HepG2 (cell line): Measurements from ENCODE around the gene OARD1. TPM values are rescaled to one million over a fixed set of nuclear protein-coding genes. Genes with fewer than 3 reads are reported as not detected.

ENCODE experiments used
- ASH2L ChIP-seq: fragments of 300-600, 200-600 bp; sonication (generic); IDR thresholded peaks from 2 replicates; pipeline ENCODE4 v1.7.0; 2017; ENCODE audit warnings: low read depth, mild to moderate bottlenecking, moderate library complexity, mixed read lengths, low read length; ENCODE audit not compliant: insufficient read length
- DNMT1 ChIP-seq: sonication (generic); formaldehyde crosslinking; IDR thresholded peaks from 2 replicates; pipeline ENCODE4 v1.5.1; 2020; ENCODE audit warnings: mild to moderate bottlenecking, missing genetic modification reagents
- E2F5 ChIP-seq: sonication (generic); formaldehyde crosslinking; conservative IDR thresholded peaks from 2 replicates; pipeline ENCODE4 v1.4.0; 2020; ENCODE audit warnings: missing genetic modification reagents
- NR0B2 ChIP-seq: sonication (generic); formaldehyde crosslinking; IDR thresholded peaks from 2 replicates; pipeline ENCODE4 v1.4.0; 2020; ENCODE audit warnings: mild to moderate bottlenecking, missing genetic modification reagents
- RXRB ChIP-seq: IDR thresholded peaks from 2 replicates; pipeline ENCODE4 v1.6.1; 2016; ENCODE audit warnings: borderline replicate concordance, missing genetic modification reagents, missing compliant biosample characterization
- TFDP1 ChIP-seq: IDR thresholded peaks from 2 replicates; pipeline ENCODE4 v1.6.1; 2016; ENCODE audit warnings: missing compliant biosample characterization, missing genetic modification reagents, borderline replicate concordance
- TP53 ChIP-seq: sonication (generic); formaldehyde crosslinking; conservative IDR thresholded peaks from 2 replicates; pipeline ENCODE4 v1.4.0; 2020; ENCODE audit warnings: missing genetic modification reagents
- ZBTB3 ChIP-seq: sonication (generic); formaldehyde crosslinking; IDR thresholded peaks from 2 replicates; pipeline ENCODE4 v1.4.0; 2020; ENCODE audit warnings: low read depth, mild to moderate bottlenecking, moderate library complexity, missing genetic modification reagents, borderline replicate concordance
- ZGPAT ChIP-seq: IDR thresholded peaks from 2 replicates; pipeline ENCODE4 v1.6.1; 2016; ENCODE audit warnings: mild to moderate bottlenecking
- ZNF18 ChIP-seq: sonication (generic); formaldehyde crosslinking; IDR thresholded peaks from 2 replicates; pipeline ENCODE4 v1.8.0; 2022; ENCODE audit warnings: mild to moderate bottlenecking, missing genetic modification reagents; ENCODE audit not compliant: insufficient replicate concordance
- ZNF747 ChIP-seq: sonication (generic); formaldehyde crosslinking; IDR thresholded peaks from 2 replicates; pipeline ENCODE4 v1.8.1; 2023; ENCODE audit warnings: missing genetic modification reagents, mild to moderate bottlenecking, borderline replicate concordance
- polyA plus RNA-seq, 8 experiments: library from polyadenylated mRNA; depleted of rRNA in 3 of 8; stranded (reverse) in 7 of 8; unstranded in 1 of 8; fragments of >200 nt; fragmentation: Illumina TruSeq in 4 of 8; extraction: Trizol in 4 of 8; gene quantifications; 2 replicates each; pipeline versions ENCODE4 v1.2.1 to v1.2.3, GENCODE V29; 2011 to 2016; ENCODE audit warnings: low read depth in 4 of 8, missing spikeins in 1 of 8, mixed read lengths in 1 of 8; ENCODE audit not compliant: insufficient read depth in 1 of 8
- total RNA-seq, 5 experiments: library from RNA; depleted of rRNA; stranded (reverse); fragments of >200 nt; fragmentation: Illumina TruSeq; extraction: Trizol; gene quantifications; 2 replicates each; pipeline ENCODE4 v1.2.3, GENCODE V29; 2016; ENCODE audit warnings: low read depth in 1 of 5
- TF ChIP-seq, protein P1 (sequence below): sonication (generic); formaldehyde crosslinking; IDR thresholded peaks from 2 replicates; pipeline ENCODE4 v1.4.0; 2020; ENCODE audit warnings: missing genetic modification reagents
- TF ChIP-seq, protein P2 (sequence below): sonication (generic); formaldehyde crosslinking; IDR thresholded peaks from 2 replicates; pipeline ENCODE4 v1.5.0; 2020; ENCODE audit warnings: mild to moderate bottlenecking, missing genetic modification reagents, borderline replicate concordance

OARD1 gene
- total and polyA plus RNA-seq, 2 of the 13 experiments (the other 11 are each of a cell fraction or from before 2014, with no cell fraction given): 18.4 to 49.0 TPM

DNA sequence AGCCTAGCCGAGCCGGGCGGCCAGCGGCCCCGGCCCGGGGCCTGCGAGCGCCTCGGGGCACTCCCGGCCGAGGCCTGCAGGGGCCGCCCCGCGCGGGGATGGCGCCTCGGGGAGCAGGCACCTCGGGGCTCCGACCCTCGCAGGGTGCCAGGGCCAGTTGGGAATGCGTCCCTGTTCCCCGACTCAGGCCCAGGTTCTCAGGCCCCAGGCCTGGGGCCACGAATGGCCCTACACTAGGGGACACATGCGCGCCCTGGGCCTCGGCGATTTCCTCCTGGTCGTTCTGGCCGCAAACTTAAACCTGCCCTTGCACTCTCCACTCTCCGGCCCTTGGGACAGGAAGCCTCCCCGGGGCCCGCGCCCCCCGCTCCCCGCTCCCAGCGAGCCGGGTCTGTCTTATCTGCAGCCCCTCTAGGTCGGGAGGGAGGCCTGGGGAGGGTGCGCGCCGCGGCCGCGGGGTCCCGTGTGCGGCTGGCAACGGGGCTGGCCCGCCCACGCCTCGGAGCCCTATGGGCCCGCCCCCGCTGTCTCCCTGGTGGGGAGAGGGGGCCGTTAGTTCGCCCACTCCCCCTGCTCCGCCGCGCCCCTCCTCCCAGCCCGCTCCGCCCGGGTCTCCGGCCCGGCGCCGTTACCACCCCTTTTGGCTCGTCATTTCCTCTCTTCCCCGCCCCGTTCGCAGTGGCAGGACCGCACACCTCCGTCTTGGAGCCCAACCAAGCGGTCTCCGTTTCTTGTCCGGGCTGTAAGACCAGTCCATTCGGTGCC lies 1.2 kb upstream of the OARD1 start (continued):
- TF ChIP-seq ZNF18: no peak
- TF ChIP-seq TP53: 0 out of 2 replicates have a peak, but pooled peaks have one; percentile 58
- TF ChIP-seq ZBTB3: no peak; the same call in 1 of the 2 replicates
- no peak; the same call in 1 of the 2 replicates for TF ChIP-seq DNMT1
- peak; percentile 62; the same call in 1 of the 2 replicates for TF ChIP-seq ZGPAT (CRISPR knock-in tag)
- TF ChIP-seq, protein P1, sequence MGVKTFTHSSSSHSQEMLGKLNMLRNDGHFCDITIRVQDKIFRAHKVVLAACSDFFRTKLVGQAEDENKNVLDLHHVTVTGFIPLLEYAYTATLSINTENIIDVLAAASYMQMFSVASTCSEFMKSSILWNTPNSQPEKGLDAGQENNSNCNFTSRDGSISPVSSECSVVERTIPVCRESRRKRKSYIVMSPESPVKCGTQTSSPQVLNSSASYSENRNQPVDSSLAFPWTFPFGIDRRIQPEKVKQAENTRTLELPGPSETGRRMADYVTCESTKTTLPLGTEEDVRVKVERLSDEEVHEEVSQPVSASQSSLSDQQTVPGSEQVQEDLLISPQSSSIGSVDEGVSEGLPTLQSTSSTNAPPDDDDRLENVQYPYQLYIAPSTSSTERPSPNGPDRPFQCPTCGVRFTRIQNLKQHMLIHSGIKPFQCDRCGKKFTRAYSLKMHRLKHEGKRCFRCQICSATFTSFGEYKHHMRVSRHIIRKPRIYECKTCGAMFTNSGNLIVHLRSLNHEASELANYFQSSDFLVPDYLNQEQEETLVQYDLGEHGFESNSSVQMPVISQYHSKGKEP (CRISPR knock-in tag): no peak
- TF ChIP-seq RXRB (CRISPR knock-in tag): no peak
- 0 out of 2 replicates have a peak, but pooled peaks have one; percentile 16 for TF ChIP-seq ZNF747
- TF ChIP-seq TFDP1 (CRISPR knock-in tag): peak; percentile 61; the same call in 1 of the 2 replicates
- TF ChIP-seq E2F5 (CRISPR knock-in tag): no peak
- TF ChIP-seq NR0B2: peak; percentile 78
- peak; percentile 59 for TF ChIP-seq ASH2L
- TF ChIP-seq, protein P2, sequence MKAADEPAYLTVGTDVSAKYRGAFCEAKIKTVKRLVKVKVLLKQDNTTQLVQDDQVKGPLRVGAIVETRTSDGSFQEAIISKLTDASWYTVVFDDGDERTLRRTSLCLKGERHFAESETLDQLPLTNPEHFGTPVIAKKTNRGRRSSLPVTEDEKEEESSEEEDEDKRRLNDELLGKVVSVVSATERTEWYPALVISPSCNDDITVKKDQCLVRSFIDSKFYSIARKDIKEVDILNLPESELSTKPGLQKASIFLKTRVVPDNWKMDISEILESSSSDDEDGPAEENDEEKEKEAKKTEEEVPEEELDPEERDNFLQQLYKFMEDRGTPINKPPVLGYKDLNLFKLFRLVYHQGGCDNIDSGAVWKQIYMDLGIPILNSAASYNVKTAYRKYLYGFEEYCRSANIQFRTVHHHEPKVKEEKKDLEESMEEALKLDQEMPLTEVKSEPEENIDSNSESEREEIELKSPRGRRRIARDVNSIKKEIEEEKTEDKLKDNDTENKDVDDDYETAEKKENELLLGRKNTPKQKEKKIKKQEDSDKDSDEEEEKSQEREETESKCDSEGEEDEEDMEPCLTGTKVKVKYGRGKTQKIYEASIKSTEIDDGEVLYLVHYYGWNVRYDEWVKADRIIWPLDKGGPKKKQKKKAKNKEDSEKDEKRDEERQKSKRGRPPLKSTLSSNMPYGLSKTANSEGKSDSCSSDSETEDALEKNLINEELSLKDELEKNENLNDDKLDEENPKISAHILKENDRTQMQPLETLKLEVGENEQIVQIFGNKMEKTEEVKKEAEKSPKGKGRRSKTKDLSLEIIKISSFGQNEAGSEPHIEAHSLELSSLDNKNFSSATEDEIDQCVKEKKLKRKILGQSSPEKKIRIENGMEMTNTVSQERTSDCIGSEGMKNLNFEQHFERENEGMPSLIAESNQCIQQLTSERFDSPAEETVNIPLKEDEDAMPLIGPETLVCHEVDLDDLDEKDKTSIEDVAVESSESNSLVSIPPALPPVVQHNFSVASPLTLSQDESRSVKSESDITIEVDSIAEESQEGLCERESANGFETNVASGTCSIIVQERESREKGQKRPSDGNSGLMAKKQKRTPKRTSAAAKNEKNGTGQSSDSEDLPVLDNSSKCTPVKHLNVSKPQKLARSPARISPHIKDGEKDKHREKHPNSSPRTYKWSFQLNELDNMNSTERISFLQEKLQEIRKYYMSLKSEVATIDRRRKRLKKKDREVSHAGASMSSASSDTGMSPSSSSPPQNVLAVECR (CRISPR knock-in tag): peak; percentile 80
